Stimulated activated CD8-positive, alpha-beta memory T cell treated with anti-CD3 and anti-CD28 coated beads, Interleukin-7, amount 100 ng/mL, for 24 hours (primary cell): ENCODE results near the gene ALDH3B1.

ENCODE experiments used
- DNase-seq: peaks from one replicate; pipeline ENCODE4 v3.0.0-alpha.2; 2020; ENCODE audit warnings: low read depth

The ALDH3B1 gene

GRCh38 chr11:68076371-68077042, 66.4 kb downstream of the ALDH3B1 start:
- no peak for DNase-seq

DNA sequence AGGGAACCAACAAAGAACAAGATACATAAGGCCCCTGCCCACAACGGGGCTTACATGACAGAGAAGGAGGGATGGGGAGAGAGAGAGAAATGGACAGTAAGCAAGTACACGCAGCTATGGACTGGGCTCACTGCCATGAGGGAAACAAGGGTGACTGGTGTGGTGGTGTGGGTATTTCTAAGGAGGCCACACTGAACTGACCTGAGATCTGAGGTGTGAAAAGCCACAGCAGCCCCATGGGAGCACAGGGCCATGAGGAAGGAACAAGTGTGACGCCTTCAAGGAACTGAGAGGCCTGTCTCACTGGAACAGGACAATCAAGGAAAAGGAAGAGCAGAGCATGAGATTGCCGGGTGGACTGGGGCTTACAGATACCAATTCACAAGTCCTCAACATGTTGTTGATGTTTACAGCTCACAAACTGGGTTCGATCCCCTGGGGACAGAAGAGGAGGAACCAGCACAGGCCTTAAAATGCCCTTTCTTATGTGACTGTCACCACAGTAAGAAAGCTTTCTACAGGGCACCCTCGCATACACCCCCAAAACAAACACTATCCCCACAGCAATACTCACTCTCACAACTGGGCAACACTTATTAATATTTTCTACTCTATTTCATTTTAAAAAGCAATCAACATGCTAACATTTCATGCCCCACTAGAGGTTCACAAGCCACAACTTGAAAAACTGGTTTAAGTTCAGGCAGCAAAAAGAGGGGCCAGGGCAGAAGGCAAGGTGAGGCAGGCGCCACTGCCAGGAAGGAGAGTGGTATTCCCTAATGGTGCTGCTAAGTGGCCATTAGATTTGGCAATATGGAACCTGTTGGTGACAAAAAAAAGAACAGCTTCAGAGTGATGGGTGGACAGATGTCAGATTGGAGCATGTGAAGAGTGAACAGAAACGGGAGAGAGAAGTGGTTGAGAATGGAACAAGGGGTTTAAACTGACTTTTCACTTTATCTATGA, 67.8 kb downstream of the ALDH3B1 start:
- DNase-seq, result no peak
